CD14-positive monocyte (primary cell): Measurements from ENCODE around the gene SNAP47. TPM values are rescaled to one million over a fixed set of nuclear protein-coding genes. Genes with fewer than 3 reads are reported as not detected.

Experiments
- DNase-seq, 3 donors: peaks; one replicate each; pipeline ENCODE4 v3.0.0-alpha.2; 2011 to 2022
- H2AFZ ChIP-seq: 2 replicates; pipeline ENCODE4 v1.6.0; 2012; ENCODE audit warnings: mild to moderate bottlenecking, low read depth, low read length, inconsistent platforms; ENCODE audit not compliant: insufficient read depth, poor library complexity, severe bottlenecking
- H3K27ac ChIP-seq, 2 donors: 1 replicate in 1 of 2; 2 replicates in 1 of 2; pipeline ENCODE4 v1.5.1; 2012 to 2013; ENCODE audit warnings: low read length in 2 of 2, control low read depth in 1 of 2, inconsistent platforms in 1 of 2, low read depth in 1 of 2, mild to moderate bottlenecking in 1 of 2
- H3K27me3 ChIP-seq, 2 donors: one replicate each; pipeline versions ENCODE4 v1.6.0 to v1.6.1; 2011 to 2013; ENCODE audit warnings: low read length in 2 of 2; ENCODE audit not compliant: control insufficient read depth in 2 of 2, insufficient read depth in 2 of 2
- H3K36me3 ChIP-seq, 2 donors: replicated peaks in 1 of 2; 1 replicate in 1 of 2; 2 replicates in 1 of 2; pipeline versions ENCODE4 v1.5.1 to v1.6.1; 2012 to 2013; ENCODE audit warnings: low read length in 2 of 2, control low read depth in 1 of 2, inconsistent platforms in 1 of 2, mild to moderate bottlenecking in 1 of 2; ENCODE audit not compliant: insufficient read depth in 2 of 2, control insufficient read depth in 1 of 2
- H3K4me1 ChIP-seq, 2 donors: 1 replicate in 1 of 2; 2 replicates in 1 of 2; pipeline versions ENCODE4 v1.5.1 to v1.6.1; 2012 to 2013; ENCODE audit warnings: low read length in 2 of 2, control low read depth in 1 of 2, inconsistent platforms in 1 of 2, mild to moderate bottlenecking in 1 of 2, moderate library complexity in 1 of 2; ENCODE audit not compliant: insufficient read depth in 2 of 2, control insufficient read depth in 1 of 2
- H3K4me2 ChIP-seq: replicated peaks from 2 replicates; pipeline ENCODE3; 2012; ENCODE audit warnings: low read length, moderate library complexity, mild to moderate bottlenecking; ENCODE audit not compliant: poor library complexity, severe bottlenecking; ENCODE audit errors: extremely low read depth
- H3K4me3 ChIP-seq, 3 experiments: fragments of 200-600 bp in 1 of 3; sonication (generic) in 1 of 3; replicated peaks in 1 of 3; 1 replicate in 2 of 3; 2 replicates in 1 of 3; pipeline ENCODE4 v1.5.1; 2011 to 2013; ENCODE audit warnings: low read length in 3 of 3, mild to moderate bottlenecking in 3 of 3, control low read depth in 2 of 3, low read depth in 2 of 3, inconsistent platforms in 1 of 3, moderate library complexity in 1 of 3
- H3K79me2 ChIP-seq: 2 replicates; pipeline ENCODE4 v1.6.0; 2012; ENCODE audit warnings: mild to moderate bottlenecking, control low read depth, inconsistent platforms, low read length, moderate library complexity; ENCODE audit not compliant: insufficient read depth
- H3K9ac ChIP-seq: 2 replicates; pipeline ENCODE4 v1.6.0; 2017; ENCODE audit warnings: low read length, mild to moderate bottlenecking; ENCODE audit not compliant: insufficient read depth, poor library complexity, severe bottlenecking
- H3K9me3 ChIP-seq, 2 donors: replicated peaks in 1 of 2; 1 replicate in 1 of 2; 2 replicates in 1 of 2; pipeline versions ENCODE4 v1.5.1 to v1.6.1; 2012 to 2013; ENCODE audit warnings: low read length in 2 of 2, control low read depth in 1 of 2; ENCODE audit not compliant: control insufficient read depth in 1 of 2, insufficient read depth in 1 of 2
- H4K20me1 ChIP-seq: 2 replicates; pipeline ENCODE4 v1.6.0; 2012; ENCODE audit warnings: mild to moderate bottlenecking, low read length, control low read depth, moderate library complexity; ENCODE audit not compliant: insufficient read depth
- H3K27ac Mint-ChIP-seq, 7 donors: one replicate each; pipeline ENCODE4 v1.8.0; 2020; ENCODE audit warnings: mild to moderate bottlenecking in 7 of 7, mixed read lengths in 7 of 7, moderate library complexity in 6 of 7, inconsistent platforms in 2 of 7
- H3K27me3 Mint-ChIP-seq, 3 donors: one replicate each; pipeline ENCODE4 v1.8.0; 2021 to 2022; ENCODE audit warnings: low read depth in 3 of 3, mild to moderate bottlenecking in 3 of 3, mixed read lengths in 3 of 3, moderate library complexity in 3 of 3, inconsistent platforms in 1 of 3
- H3K36me3 Mint-ChIP-seq, 2 donors: one replicate each; pipeline ENCODE4 v1.8.0; 2020; ENCODE audit warnings: mixed read lengths in 2 of 2, inconsistent platforms in 1 of 2, mild to moderate bottlenecking in 1 of 2
- H3K4me1 Mint-ChIP-seq: one replicate; pipeline ENCODE4 v1.8.0; 2020; ENCODE audit warnings: mild to moderate bottlenecking, mixed read lengths
- H3K4me3 Mint-ChIP-seq, 2 donors: one replicate each; pipeline ENCODE4 v1.8.0; 2020; ENCODE audit warnings: mild to moderate bottlenecking in 2 of 2, mixed read lengths in 2 of 2, moderate library complexity in 1 of 2
- H3K9me3 Mint-ChIP-seq, 7 donors: one replicate each; pipeline ENCODE4 v1.8.0; 2020 to 2022; ENCODE audit warnings: mixed read lengths in 7 of 7, mild to moderate bottlenecking in 6 of 7, moderate library complexity in 6 of 7, inconsistent platforms in 2 of 7
- CTCF ChIP-seq: fragments of 200-600 bp; IDR thresholded peaks from one replicate; pipeline ENCODE4 v1.8.0; 2022; ENCODE audit warnings: antibody characterized with exemption, mild to moderate bottlenecking
- WGBS: methylation state at CpG from one replicate; pipeline ENCODE4 v1.1.5; 2013; ENCODE audit warnings: missing lambda C conversion rate; ENCODE audit not compliant: insufficient coverage; 5-methylcytosine and 5-hydroxymethylcytosine counted together
- intact Hi-C, 2 donors: fragments of 100-400 bp; cut with micrococcal nuclease; formaldehyde crosslinking; loops; one replicate each; pipeline versions ENCODE4 v1.15.0 to v1.15.1; 2023
- polyA plus RNA-seq, 3 donors: library from polyadenylated mRNA; depleted of rRNA in 1 of 3; unstranded in 2 of 3; stranded (reverse) in 1 of 3; fragments of 300-500 nt in 2 of 3; fragments of >200 nt in 1 of 3; fragmentation: Illumina TruSeq in 2 of 3; gene quantifications; 1 replicate in 2 of 3; 2 replicates in 1 of 3; pipeline ENCODE4 v1.2.3, GENCODE V29; 2012 to 2021

SNAP47 gene
- polyA plus RNA-seq, 3 donors, result 15.4 to 25.0 (median 20.5) TPM

- intact Hi-C loops, result no loop called here
- peak overlapping the region; percentile 13 to 69 (median 23) for H3K4me3 ChIP-seq
- H2AFZ ChIP-seq, result peak overlapping the region; percentile 68
- H3K4me1 ChIP-seq, result peaks cover 10 to 13% of the 10 kb centered on the region in 2 donors
- TF ChIP-seq CTCF, result no peak
- H3K36me3 ChIP-seq, result peaks cover 9 to 18% of the 10 kb centered on the region in 2 donors
- Mint-ChIP-seq H3K4me1 (peaks cover 16% of the 10 kb centered on the region), H3K27ac (peak overlapping the region in 1 of 7 donors; percentile 6), H3K36me3 (peaks cover 8 to 16% of the 10 kb centered on the region in 2 donors), H3K9me3 (peaks cover 2 to 18% (median 11%) of the 10 kb centered on the region in 7 donors), H3K27me3 (peaks cover 23 to 43% (median 32%) of the 10 kb centered on the region in 3 donors), H3K4me3 (peak overlapping the region; percentile 73 to 86)
- no peaks in the 10 kb centered on the region for H3K79me2 ChIP-seq
- no peak for DNase-seq
- H3K27me3 ChIP-seq, result peaks cover 2 to 28% of the 10 kb centered on the region in 2 donors
- H3K4me2 ChIP-seq, result peak overlapping the region; percentile 71
- H4K20me1 ChIP-seq, result peaks cover 2% of the 10 kb centered on the region
- peak overlapping the region; percentile 49 for H3K9ac ChIP-seq
- H3K27ac ChIP-seq, result no peak overlapping the region
- peaks cover 0 to 4% of the 10 kb centered on the region in 2 donors for H3K9me3 ChIP-seq
- WGBS, result under 1% methylated on average over 36 of the region's 51 CpGs
Observed at GRCh38 chr1:227728059-227728891, 7.0 kb upstream of the SNAP47 start.

GRCh38 chr1:227728892-227729143, 6.4 kb upstream of the SNAP47 start:
- peak overlapping the region; percentile 49 for H3K9ac ChIP-seq
- peaks cover 23 to 43% (median 32%) of the 10 kb centered on the region in 3 donors for H3K27me3 Mint-ChIP-seq
- peaks cover 0 to 13% (median 8%) of the 10 kb centered on the region in 7 donors for H3K9me3 Mint-ChIP-seq
- H3K27ac Mint-ChIP-seq, result no peak overlapping the region
- H3K4me3 ChIP-seq, result peak overlapping the region in 2 of 3 experiments; percentile 13 to 69
- H4K20me1 ChIP-seq, result peaks cover 5% of the 10 kb centered on the region
- 0% methylated on average over 11 of the region's 11 CpGs for WGBS
- TF ChIP-seq CTCF, result no peak
- no peak overlapping the region for H3K27ac ChIP-seq
- intact Hi-C loops, result no loop called here
- peak overlapping the region; percentile 71 for H3K4me2 ChIP-seq
- peak overlapping the region; percentile 59 for H2AFZ ChIP-seq
- no peak for DNase-seq
- H3K4me3 Mint-ChIP-seq, result peak overlapping the region; percentile 73 to 86
- peaks cover 2% of the 10 kb centered on the region for H3K79me2 ChIP-seq
- H3K9me3 ChIP-seq, result peaks cover 0 to 2% of the 10 kb centered on the region in 2 donors
- H3K4me1 Mint-ChIP-seq, result peaks cover 19% of the 10 kb centered on the region
- peaks cover 10 to 16% of the 10 kb centered on the region in 2 donors for H3K4me1 ChIP-seq
- H3K36me3 ChIP-seq, result peaks cover 9 to 18% of the 10 kb centered on the region in 2 donors
- peaks cover 12 to 21% of the 10 kb centered on the region in 2 donors for H3K36me3 Mint-ChIP-seq
- peaks cover 2 to 28% of the 10 kb centered on the region in 2 donors for H3K27me3 ChIP-seq
